Measurements from ENCODE around the gene TTC39B.

GRCh38 chr9:15192856-15193255 is 114.2 kb downstream of the TTC39B start:
- TF ChIP-seq, protein P1, sequence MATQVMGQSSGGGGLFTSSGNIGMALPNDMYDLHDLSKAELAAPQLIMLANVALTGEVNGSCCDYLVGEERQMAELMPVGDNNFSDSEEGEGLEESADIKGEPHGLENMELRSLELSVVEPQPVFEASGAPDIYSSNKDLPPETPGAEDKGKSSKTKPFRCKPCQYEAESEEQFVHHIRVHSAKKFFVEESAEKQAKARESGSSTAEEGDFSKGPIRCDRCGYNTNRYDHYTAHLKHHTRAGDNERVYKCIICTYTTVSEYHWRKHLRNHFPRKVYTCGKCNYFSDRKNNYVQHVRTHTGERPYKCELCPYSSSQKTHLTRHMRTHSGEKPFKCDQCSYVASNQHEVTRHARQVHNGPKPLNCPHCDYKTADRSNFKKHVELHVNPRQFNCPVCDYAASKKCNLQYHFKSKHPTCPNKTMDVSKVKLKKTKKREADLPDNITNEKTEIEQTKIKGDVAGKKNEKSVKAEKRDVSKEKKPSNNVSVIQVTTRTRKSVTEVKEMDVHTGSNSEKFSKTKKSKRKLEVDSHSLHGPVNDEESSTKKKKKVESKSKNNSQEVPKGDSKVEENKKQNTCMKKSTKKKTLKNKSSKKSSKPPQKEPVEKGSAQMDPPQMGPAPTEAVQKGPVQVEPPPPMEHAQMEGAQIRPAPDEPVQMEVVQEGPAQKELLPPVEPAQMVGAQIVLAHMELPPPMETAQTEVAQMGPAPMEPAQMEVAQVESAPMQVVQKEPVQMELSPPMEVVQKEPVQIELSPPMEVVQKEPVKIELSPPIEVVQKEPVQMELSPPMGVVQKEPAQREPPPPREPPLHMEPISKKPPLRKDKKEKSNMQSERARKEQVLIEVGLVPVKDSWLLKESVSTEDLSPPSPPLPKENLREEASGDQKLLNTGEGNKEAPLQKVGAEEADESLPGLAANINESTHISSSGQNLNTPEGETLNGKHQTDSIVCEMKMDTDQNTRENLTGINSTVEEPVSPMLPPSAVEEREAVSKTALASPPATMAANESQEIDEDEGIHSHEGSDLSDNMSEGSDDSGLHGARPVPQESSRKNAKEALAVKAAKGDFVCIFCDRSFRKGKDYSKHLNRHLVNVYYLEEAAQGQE (IDR thresholded peaks at IDR 0.05; ENCODE audit: low read depth): no peak
- TF ChIP-seq EZH2 (IDR thresholded peaks at IDR 0.05) (no peak), MAX (IDR thresholded peaks at IDR 0.05) (no peak), POLR2A (IDR thresholded peaks at IDR 0.05; ENCODE audit: borderline replicate concordance, extremely low read depth, insufficient read depth, insufficient read length) (no peak), POLR2AphosphoS5 (IDR thresholded peaks at IDR 0.05; ENCODE audit: low read depth, low read length) (no peak), CTCF (IDR thresholded peaks at IDR 0.05 in 2 of 3, conservative IDR thresholded peaks at IDR 0.05 in 1 of 3; ENCODE audit: borderline replicate concordance in 1 of 3, insufficient read depth in 1 of 3, low read depth in 2 of 3, low read length in 2 of 3) (no peak), ZFX (IDR thresholded peaks at IDR 0.05) (no peak), RAD21 (IDR thresholded peaks at IDR 0.05; ENCODE audit: low read depth) (no peak), TCF7L2 (IDR thresholded peaks at IDR 0.05; ENCODE audit: borderline replicate concordance, extremely low read depth, insufficient read depth, insufficient read length) (no peak), ZNF274 (IDR thresholded peaks at IDR 0.05; ENCODE audit: low read depth, low read length) (no peak), CBX3 (IDR thresholded peaks at IDR 0.05; ENCODE audit: low read depth) (no peak), YY1 (IDR thresholded peaks at IDR 0.05; ENCODE audit: extremely low read depth, insufficient replicate concordance, low read depth, low read length) (no peak)
- TF ChIP-seq, protein P2, sequence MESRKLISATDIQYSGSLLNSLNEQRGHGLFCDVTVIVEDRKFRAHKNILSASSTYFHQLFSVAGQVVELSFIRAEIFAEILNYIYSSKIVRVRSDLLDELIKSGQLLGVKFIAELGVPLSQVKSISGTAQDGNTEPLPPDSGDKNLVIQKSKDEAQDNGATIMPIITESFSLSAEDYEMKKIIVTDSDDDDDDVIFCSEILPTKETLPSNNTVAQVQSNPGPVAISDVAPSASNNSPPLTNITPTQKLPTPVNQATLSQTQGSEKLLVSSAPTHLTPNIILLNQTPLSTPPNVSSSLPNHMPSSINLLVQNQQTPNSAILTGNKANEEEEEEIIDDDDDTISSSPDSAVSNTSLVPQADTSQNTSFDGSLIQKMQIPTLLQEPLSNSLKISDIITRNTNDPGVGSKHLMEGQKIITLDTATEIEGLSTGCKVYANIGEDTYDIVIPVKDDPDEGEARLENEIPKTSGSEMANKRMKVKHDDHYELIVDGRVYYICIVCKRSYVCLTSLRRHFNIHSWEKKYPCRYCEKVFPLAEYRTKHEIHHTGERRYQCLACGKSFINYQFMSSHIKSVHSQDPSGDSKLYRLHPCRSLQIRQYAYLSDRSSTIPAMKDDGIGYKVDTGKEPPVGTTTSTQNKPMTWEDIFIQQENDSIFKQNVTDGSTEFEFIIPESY (IDR thresholded peaks at IDR 0.05; ENCODE audit: extremely low read depth, insufficient replicate concordance, low read length): no peak
